OCI-M2 (cell line): ENCODE data around the gene LSM5.

Experiments
- DNase-seq: peaks from one replicate; lab custom pipeline; 2025; ENCODE audit not compliant: unreplicated experiment; lab: John Stamatoyannopoulos, UW

LSM5 gene

DNA sequence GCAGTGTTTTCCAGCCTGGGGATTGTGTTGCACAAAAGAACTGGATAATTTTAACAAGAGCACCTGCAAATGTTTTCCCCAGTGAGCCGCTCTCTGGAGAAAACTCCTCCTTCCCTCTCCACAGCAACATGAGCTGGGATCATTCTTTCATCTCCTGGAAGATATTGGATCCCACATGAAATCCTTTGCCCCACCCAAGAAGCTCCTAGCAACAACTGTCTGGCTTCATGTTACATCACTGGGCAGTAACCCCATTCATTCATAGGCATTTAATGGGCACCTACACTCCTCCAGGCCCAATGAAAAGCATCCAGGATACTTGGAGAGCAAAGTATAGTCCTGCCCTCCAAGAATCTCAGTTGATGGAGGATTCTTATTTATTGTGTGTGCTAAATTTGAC is 27.2 kb downstream of the LSM5 start:
- no peak for DNase-seq

DNA sequence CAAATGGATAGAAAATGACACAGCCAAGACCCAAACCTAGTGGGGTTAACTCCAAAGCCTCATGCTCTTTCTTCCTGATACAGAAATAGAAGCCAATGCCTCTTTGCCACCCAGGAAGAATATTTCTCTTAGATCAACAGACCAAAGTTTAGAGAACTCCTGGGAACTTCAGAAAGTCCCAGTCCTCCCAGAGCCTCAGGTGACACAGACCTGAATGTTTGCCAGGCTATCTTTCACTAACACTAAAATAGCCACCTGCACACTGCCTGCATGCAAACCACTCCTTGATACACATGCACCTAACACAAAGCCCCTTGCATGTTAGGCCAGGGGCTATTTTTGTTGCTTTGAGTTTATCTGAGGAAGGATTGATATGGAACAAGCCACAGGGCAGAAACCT is 27.7 kb downstream of the LSM5 start:
- no peak for DNase-seq

DNA sequence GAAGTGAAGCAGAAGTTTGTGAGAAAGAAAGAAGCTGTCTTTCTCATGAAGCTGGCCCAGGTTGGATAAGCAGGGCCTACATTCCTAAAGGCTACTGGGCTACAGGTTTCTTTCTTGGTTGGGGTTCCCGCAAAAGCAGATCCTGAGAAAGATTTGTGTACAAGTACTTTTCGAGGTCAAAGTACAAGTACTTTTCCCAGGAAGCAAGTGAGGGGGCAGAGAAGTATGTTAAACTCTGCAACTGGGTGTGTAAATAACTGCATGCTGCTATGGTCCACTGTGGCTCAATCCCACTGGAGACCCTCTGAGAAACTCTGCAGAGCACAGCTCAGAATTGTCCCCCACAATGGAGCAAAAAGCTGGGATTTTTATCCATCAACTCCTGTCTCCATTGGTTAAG is 28.7 kb downstream of the LSM5 start:
- DNase-seq, result no peak

DNA sequence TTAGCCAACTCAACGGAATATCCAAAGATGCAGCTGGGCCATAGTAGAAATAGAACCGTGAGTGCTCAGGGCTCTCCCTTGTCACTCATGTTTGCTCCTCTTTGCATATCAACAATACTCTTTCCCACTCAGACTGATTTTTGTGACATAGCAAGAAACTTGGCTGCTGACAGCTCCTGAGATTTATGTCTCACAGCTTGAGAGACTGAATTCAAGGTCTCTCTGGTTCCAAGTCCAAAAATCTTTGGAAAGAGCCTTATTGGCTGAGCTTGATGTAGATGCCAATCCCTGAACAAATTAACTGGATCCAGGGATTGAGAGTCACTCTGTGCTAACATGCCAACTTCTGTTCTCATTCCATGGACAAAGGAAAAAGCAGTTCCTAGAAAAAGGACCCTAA is 30.4 kb downstream of the LSM5 start:
- no peak for DNase-seq

DNA sequence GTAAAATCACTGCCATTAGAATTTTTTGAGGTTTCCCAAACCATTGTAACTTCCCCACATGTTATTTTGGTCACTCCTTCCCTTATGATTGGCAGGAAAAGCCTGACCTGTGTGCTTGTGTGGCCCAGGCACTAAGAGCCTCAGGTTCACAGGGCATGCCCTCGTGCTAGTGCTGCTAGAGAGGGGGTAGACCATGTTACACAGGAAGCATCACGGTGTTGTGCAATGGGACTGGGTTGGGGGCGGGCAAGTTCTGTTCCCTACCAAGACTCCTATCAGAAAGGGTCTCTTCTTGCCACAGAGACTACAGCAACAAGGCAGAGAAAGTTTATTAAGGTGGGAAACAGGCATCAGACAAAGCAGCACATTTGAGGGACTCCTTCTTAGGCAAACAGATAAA is 32.2 kb downstream of the LSM5 start:
- no peak for DNase-seq

DNA sequence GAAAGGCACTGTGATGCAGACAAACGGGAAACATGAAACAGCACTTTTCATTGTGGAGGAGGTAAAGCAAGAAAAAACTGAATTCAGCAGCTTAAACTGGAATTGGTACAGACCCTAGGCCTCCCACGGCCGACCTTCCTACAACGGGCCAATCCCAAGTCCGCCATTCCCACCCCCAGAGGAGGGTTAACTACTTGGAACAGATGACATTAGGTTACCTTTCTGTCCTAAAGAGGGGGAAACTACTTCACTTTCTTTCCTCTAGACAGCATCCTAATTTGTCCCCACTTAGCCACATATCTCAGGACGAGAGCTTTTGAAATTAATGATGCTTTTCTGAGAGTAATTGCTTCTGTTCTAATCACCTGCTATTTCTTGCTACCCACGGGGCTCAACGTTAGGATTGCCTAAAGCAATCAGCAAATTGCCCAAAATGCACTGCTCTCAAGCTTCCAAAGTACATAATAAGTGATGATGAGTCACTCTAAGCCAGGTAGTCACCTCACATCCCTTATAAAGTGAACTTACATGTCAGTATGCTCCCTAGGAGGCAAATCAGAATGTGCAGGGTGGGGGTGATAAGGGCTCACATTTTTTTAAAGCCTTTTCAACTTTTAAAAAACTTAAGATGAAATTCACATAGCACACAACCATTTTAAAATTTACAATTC is 36.7 kb downstream of the LSM5 start:
- DNase-seq, result no peak

DNA sequence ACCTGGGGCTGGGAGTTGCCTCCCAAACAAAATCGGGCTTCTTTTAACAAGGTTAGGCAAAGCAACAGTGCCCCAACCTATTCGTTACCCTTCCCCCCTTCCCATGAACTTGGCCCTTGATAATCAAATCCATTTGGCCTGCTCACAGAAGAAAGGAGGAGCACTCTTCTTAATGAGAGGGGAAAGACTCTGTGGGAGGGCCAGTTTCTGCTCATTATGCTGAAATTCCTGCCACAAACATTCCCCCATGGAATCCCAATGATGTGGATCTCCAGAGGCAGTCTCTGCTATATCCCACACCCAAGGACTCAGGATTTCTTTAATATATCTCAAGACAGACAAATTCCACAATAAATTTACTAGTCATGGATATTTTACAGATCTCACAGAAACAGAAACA is 43.0 kb downstream of the LSM5 start:
- no peak for DNase-seq

DNA sequence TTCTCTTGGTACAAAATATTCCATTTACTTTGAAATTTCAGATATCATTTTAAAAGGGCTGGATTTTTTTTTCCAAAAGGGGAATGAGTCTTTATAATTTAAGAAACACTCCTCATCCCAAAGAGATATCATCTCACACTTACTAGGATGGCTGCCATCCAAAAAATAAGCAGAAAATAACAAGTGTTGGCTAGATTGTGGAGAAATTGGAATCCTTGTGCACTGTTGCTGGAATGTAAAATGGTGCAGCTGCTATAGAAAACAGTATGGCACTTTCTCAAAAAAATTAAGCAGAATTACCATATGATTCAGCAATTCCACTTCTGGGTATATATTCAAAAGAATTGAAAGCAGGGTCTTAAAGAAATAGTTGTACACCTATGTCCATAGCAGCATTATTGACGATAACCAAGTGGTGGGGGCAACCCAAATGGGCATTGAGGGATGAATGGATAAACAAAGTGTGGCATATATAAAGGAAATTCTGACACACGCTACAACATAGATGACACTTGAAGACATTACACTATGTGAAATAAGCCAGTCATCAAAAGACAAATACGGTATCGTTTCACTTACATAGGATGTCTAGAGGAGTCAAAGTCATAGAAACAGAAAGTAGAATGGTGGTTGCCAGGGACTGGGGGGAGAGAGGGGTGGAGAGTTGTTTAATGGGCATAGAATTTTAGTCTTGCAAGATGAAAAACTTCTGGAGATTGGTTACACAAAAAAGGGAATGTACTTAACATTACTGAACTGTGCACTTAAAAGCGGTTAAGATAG is 53.8 kb downstream of the LSM5 start:
- DNase-seq, result no peak
